ENCODE data around the gene MYO5A.

- no peak for TF ChIP-seq CTCF (conservative IDR thresholded peaks at IDR 0.05; ENCODE audit: low read length)
- TF ChIP-seq EZH2phosphoT487 (IDR thresholded peaks at IDR 0.05; ENCODE audit: borderline replicate concordance), result no peak
Observed at GRCh38 chr15:52291204-52291603, 237.5 kb downstream of the MYO5A start.

Data from Loucy (cell line).